ENCODE data around the gene KCNJ10.

DNA sequence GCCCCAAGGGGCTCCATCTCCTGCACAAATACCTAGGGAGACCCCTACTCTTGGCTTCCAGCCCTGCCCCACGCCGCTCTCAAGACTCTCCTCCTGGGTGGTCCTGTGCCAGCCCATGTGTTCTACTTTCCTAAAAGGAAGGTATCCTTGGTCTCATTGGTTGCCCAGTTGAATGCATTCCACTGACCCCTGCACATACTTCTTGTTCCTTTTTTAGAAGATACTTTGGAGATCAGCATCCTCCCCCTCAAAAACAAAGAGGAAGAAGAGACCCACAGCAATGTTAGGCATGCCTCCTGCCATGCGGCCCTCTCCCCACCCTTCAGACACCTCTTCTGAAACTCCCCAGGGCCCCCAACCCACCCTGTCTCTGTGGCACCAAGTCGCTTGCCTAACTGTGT, 120.0 kb downstream of the KCNJ10 start:
- TF ChIP-seq, protein P1, sequence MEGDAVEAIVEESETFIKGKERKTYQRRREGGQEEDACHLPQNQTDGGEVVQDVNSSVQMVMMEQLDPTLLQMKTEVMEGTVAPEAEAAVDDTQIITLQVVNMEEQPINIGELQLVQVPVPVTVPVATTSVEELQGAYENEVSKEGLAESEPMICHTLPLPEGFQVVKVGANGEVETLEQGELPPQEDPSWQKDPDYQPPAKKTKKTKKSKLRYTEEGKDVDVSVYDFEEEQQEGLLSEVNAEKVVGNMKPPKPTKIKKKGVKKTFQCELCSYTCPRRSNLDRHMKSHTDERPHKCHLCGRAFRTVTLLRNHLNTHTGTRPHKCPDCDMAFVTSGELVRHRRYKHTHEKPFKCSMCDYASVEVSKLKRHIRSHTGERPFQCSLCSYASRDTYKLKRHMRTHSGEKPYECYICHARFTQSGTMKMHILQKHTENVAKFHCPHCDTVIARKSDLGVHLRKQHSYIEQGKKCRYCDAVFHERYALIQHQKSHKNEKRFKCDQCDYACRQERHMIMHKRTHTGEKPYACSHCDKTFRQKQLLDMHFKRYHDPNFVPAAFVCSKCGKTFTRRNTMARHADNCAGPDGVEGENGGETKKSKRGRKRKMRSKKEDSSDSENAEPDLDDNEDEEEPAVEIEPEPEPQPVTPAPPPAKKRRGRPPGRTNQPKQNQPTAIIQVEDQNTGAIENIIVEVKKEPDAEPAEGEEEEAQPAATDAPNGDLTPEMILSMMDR (IDR thresholded peaks at IDR 0.05) = no peak
- TF ChIP-seq CREB1 (CRISPR knock-in tag; IDR thresholded peaks at IDR 0.05) = no peak

All from WTC11 (cell line).